ENCODE results near the gene SHISA8.

GRCh38 chr22:41925783-41926460 is 11.0 kb upstream of the SHISA8 start:
- TF ChIP-seq CTCF (IDR thresholded peaks at IDR 0.05 in 8 of 11, conservative IDR thresholded peaks at IDR 0.05 in 3 of 11) (peak; percentile 51 to 92 (median 78)), POLR2A (IDR thresholded peaks at IDR 0.05) (no peak)

All from spleen (tissue), 7 donors.